CD1c-positive myeloid dendritic cell (primary cell): ENCODE data around the gene LBX2.
"Not testable (repeated sequence)": the region's sequence is repeated elsewhere in the genome, so short reads cannot be mapped to it uniquely, and the experiment has no call there.

Experiments
- DNase-seq: peaks from one replicate; pipeline ENCODE4 v3.0.0-alpha.2; 2016; ENCODE audit errors: extremely low spot score

Gene LBX2

DNA sequence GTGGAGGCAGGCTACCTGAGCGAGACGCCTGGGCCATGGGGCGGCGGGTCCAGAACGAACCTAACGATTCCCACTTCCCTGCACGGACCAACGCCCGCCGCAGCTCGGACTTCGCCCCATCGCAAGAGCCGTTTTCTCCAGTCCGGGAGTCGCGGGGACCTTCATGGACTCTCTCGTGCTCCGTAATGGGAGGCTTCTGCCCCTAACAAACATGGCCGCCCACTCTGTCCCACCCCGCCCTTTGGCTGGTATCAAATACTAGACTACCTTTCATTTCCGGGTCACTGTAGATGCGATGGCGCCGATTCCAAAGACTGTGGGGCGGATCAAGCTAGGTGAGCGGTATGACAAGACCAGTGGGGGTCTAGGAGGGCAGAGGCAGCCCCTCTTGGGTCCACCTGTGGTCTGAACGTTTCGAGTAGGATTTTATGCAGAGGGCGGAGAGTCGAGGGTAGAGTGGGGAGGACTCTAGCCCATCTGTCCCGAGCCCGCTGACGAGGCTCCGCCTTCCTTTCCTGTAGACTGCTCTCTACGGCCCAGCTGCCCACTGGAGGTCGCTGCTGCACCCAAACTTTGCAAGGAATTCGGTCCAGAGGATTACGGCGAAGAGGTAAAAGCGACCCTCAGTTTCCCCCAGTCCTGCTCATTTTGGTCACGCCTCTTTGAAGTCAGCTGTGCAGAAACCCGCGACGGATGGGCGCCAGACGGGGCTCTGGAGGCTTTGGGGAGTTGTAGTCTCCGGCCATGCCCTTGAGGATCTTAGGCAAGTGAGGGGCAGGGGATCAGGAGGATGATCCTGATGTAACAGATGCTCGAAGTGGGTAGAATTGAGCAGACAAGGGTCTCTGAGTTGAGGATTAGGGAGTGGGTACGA is 16.4 kb downstream of the LBX2 start, which contains the start of the genes CCDC142 and TTC31:
Gene CCDC142, minus strand, starts transcription at position 198 of the 874 bp plus-strand sequence. Its CDS starts 161 bp downstream, at position 37.
Gene TTC31, plus strand, starts transcription at position 281 of the 874 bp plus-strand sequence. Its CDS starts 15 bp downstream, at position 296.
- DNase-seq: peak; percentile 97

- peak; percentile 66 for DNase-seq
Observed at GRCh38 chr2:74481961-74482800, 17.2 kb downstream of the LBX2 start.

DNA sequence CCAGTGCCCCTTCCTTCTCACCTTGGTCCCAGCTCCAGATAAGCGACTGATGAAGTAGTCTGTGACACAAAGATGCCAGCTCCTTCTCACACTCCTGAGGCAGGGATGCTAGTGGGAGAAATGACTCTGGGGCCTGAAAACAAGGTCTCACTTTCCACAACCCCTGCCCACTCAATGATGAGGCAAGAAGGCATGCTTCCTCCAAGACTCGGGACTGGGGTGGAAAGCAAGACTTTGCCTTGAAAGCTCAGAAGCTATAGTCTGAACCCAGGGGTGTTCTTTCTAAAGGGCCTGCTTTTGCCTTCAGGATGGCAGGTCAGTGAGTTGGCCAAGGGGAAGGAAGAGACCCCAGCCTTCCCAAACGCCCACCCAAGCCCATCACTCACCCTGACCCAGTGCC is 18.0 kb downstream of the LBX2 start:
- peak; percentile 72 for DNase-seq

- no peak for DNase-seq
Observed at GRCh38 chr2:74474899-74475298, 24.5 kb downstream of the LBX2 start.

DNA sequence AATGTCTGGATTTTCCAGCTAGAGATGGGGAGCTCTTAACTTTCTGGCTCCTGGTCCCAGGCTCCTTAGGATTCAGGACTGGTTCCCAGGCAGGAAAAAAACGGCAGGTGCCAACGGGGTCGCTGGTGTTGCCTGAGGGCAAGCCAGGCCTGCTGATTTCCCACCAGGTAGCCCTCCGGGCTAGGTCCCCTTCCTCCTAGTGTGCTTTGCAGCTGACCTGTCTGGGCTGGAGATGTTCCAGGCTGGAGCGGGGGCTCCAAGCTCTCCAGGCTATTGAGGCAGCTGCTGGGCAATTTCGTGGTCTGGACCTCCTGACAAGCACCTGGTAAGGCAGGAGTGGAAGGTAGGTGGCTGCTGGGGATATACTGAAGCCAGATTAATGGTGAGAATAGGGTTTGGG is 24.9 kb downstream of the LBX2 start:
- DNase-seq: no peak

DNA sequence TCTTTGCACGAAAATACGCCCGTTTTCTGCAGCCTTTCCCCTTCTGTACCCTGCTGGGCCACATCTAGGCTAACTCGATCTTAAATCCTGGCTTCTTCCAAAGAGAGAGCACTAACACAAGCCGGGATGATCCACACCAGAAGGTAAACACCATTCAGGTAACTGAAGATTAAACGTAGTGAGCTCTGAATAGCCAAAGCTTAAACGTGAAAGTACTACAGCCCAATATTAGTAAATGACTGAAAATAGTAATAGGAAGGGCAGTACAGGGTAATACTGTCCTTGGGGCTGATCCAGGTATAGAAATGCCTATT is 26.5 kb downstream of the LBX2 start:
- no peak for DNase-seq

DNA sequence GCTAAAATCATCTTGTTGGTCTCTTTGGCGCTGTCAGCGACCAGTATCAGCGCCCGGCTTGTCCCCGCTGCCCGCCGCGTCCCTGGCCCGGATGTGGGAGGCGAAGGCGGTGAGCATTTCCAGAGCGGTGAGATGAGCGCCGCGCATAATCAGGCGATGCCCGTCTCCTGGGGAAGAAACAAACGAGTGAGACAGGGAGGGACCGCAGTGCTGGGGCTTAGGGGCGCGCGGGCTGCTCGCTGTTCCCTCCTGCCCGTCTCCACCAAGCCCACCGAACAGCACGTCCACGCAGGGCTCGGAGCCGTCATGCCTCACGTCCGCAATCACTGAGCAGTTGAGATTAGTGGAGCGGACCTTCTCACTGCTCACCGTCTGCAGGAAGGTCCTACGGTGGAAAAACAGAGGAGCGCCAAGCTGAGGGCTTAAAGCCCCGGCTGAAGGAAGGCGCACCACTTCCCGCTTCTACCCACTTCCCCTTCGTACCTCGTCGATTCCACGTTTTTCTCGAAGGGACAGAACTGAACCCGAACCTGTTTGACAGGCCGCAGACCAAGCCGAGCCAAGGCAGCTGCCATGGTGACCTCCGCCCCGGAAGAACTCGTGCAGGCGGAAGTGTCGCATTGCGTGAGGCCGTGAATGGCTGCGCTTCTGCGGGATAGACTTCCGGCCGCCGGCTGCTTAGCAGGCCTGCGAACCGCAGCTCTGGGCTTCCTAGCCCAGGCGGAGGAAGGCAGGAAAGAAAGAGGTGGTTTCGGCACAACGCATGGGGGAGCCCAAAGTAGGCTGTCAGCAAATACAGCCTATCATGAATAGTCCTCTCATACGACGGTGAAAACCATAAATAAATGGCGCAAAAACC is 27.1 kb downstream of the LBX2 start, which contains the start of gene MRPL53:
Gene MRPL53, minus strand, starts transcription at position 595 of the 859 bp plus-strand sequence. Its CDS starts 20 bp downstream, at position 575.
- DNase-seq: peak; percentile 96

GRCh38 chr2:74471332-74472065 is 27.9 kb downstream of the LBX2 start:
- DNase-seq: no peak

DNA sequence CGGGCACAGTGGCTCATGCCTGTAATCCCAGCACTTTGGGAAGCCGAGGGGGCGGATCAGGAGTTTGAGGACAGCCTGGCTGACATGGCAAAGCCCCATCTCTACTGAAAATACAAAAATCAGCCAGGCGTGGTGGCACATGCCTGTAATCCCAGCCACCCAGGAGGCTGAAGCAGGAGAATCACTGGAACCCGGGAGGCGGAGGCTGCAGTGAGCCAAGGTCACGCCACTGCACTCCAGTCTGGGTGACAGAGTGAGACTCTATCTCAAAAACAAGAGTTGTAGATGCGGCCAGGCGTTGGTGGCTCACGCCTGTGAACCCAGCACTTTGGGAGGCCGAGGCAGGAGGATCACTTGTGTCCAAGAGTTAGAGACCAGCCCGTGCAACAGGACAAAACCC is 28.7 kb downstream of the LBX2 start:
- DNase-seq: not testable (repeated sequence)

DNA sequence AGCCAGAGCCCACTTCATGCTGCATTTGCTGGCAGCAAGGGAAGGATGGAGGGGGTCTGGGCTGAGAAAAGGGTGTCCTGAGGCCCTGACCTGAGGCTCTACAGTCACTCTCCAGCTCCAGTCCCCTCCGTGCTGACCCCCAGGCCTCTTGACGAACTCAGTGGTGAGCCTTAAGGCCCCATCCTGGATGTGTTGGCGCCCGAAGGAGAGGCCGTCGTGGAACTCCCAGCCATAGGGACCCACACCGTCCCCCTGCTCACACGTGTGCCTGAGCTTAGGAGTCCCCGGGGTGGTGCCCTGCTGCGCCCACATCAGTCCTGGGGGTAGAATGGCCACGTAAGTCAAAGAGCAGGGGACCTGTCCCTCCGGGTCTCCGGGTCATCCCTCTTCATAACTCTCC is 35.0 kb downstream of the LBX2 start:
- no peak for DNase-seq

DNA sequence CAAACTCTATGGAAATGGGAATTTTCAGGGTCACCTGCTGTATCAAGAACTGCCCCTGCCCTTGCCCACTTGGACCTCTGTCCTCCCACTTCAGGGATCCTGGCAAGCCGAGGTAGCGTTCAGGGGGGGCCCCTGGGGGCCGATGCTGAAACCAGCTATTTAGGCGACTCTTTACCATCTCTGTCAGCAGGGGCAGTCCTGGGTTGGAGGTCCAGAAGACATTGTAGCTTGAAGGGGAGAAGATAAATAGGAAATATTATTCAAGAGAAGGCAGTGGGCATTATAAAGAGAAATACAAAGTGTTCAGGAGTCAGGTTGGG is 36.7 kb downstream of the LBX2 start:
- DNase-seq: no peak

DNA sequence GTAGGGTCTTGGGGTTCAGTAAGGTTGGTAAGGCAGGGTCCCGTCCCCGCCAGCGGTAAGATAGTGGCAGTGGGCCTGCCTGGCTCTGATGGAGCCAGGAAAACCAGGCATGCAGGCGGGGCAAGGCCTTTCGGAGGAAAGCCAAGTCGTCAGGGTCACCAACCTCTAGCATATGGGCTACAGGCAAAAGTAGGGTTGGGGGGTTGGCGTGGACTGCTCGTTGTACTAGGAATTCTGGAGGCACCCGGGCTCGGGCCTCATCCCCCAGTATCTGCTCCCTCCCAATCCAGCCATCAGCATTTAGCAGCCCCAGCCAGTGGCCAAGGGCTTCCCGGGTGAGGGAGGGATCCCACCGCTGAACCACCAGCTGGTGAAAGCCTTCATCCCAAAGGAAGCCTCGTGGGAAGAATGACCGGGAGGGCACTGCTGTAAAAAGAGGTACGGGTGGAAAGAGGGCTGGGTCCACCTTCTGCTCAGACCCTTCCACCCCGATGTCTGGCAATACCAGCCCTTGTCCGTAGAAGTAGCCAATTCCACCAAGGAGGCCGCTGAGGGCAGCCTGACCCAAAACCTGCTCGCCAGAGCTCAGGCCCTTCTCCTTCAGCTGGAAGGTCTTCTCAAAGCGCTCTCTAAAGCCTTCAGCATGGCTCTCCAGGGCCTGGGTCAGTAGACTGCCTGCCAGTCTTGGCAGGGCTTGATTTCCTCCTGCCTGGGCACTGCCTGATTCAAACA is 37.2 kb downstream of the LBX2 start:
- no peak for DNase-seq

DNA sequence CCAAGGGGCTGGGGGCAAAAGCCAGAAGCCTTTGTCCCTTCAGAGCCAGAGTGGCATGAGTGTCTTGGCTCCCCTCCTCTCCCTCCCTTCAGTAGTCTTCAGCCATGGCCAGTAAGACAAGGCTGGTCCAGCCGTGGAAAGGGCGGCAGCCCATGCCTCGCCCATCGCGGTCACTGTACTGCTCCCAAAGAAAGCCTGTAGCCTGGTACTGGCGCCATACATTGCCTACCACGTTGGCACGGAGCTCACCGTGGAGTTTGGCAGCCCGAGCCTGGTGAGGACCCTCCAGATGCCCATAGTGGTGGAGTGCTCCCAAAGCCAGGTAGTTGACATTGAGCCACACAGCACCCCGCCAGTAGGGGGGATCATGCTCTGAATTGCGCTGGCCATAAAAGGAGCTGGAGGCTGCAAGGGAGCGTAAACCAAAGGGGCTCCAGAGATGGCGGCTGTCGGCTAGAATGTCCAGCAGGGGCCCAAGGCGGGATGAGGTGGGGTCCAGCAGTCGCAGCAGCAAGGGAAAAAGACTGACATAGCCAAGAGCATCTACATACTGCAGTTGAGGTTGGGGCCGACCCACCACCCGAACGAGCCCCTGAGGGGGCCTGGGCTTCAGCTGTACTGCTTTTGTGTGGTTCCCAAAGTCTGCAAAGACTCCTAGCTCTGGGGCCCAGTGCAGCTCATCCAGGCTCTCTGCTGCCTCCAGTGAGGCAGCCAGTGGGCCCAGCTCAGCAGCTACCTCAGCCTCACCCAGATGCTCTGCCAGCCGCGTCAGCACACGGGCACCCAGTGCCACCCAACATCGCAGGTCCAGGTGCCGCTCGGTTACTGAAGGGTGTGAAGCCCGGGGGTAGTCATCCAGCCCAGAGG is 38.0 kb downstream of the LBX2 start:
- no peak for DNase-seq

DNA sequence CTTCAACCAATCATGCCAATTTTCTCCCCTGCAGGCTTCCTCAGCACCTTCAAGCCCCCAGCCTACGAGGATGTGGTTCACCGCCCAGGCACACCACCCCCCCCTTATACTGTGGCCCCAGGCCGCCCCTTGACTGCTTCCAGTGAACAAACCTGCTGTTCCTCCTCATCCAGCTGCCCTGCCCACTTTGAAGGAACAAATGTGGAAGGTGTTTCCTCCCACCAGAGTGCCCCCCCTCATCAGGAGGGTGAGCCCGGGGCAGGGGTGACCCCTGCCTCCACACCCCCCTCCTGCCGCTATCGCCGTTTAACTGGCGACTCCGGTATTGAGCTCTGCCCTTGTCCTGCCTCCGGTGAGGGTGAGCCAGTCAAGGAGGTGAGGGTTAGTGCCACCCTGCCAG is 39.2 kb downstream of the LBX2 start:
- DNase-seq: not testable (repeated sequence)

- DNase-seq: not testable (repeated sequence)
Observed at GRCh38 chr2:74459503-74460118, 39.8 kb downstream of the LBX2 start.

- no peak for DNase-seq
Observed at GRCh38 chr2:74458938-74459363, 40.5 kb downstream of the LBX2 start.

DNA sequence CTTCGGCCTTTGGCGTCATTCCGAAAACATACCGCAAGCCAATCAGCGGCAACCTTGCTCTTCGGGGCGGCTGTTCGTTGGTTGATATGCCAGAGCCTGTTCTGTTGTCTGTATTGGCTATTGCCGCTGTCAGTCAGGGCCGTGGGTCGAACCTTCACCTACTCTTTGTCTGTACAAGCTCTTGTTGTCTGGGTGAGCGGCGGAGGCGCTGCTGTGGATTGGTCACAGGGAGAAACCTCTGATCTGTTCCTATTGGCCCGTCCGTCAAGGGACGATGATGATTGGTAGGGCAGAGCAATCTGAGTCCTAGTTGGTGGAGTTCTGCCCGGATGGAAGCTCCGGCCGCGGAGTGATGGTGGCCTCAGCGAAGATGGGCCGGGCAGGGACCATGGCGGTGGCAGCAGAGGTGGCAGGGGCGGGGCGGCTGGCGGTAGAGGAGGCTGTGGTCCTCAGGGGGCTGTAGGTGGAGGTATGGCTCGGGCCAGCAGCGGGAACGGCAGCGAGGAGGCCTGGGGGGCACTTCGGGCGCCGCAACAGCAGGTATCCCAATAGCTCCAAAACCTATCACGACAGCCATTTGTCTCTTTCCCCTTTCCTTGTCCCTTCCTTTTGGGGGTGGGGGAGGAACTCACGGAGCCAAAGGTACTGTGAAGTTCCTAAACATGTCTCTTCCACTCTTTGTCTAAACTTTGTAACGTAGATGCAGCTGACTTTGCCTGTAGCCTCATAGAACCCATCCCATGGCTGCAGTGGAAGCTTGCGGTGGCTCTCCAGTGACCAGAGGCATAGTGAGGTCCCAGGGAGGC is 41.1 kb downstream of the LBX2 start, which contains the start of gene WBP1:
Gene WBP1, plus strand, starts transcription at position 307 of the 806 bp plus-strand sequence. Its CDS starts 165 bp downstream, at position 472.
- peak; percentile 100 for DNase-seq
